AG09309 (cell line): Measurements from ENCODE around the gene SGCE.

Experiments
- DNase-seq: peaks from one replicate; pipeline ENCODE4 v3.0.0-alpha.2; 2010; ENCODE audit warnings: low read depth
- H3K4me3 ChIP-seq: 2 replicates; pipeline ENCODE4 v1.5.1; 2011; ENCODE audit warnings: mild to moderate bottlenecking, low read depth, low read length, moderate library complexity; ENCODE audit not compliant: control insufficient read depth
- TF ChIP-seq, protein P1 (sequence below): IDR thresholded peaks from 2 replicates; pipeline ENCODE4 v1.5.1; 2011; ENCODE audit warnings: mild to moderate bottlenecking, low read depth, low read length, inconsistent platforms; ENCODE audit not compliant: insufficient read depth, control insufficient read depth; ENCODE audit errors: missing control alignments

The SGCE gene

DNA sequence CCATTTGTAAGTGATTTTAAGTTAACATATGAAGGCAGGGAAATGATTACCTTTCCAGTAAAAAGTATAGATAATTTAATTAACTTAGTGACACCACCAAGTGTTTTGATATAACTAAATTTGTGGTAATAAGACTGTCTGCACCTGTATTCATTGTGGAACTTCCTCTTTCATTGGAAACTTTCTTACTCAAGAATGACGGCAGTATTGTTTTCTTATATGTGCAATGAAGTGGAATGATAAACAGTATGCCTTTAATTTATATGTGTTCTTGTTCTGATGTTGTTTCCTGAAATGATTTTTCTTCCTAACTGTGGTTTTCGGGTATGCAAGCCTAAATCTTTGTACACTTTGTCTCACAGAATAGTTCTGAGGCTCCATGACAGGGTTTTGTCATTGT is 99.9 kb downstream of the SGCE start:
- TF ChIP-seq, protein P1, sequence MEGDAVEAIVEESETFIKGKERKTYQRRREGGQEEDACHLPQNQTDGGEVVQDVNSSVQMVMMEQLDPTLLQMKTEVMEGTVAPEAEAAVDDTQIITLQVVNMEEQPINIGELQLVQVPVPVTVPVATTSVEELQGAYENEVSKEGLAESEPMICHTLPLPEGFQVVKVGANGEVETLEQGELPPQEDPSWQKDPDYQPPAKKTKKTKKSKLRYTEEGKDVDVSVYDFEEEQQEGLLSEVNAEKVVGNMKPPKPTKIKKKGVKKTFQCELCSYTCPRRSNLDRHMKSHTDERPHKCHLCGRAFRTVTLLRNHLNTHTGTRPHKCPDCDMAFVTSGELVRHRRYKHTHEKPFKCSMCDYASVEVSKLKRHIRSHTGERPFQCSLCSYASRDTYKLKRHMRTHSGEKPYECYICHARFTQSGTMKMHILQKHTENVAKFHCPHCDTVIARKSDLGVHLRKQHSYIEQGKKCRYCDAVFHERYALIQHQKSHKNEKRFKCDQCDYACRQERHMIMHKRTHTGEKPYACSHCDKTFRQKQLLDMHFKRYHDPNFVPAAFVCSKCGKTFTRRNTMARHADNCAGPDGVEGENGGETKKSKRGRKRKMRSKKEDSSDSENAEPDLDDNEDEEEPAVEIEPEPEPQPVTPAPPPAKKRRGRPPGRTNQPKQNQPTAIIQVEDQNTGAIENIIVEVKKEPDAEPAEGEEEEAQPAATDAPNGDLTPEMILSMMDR: no peak
- no peak overlapping the region for H3K4me3 ChIP-seq
- no peak for DNase-seq

DNA sequence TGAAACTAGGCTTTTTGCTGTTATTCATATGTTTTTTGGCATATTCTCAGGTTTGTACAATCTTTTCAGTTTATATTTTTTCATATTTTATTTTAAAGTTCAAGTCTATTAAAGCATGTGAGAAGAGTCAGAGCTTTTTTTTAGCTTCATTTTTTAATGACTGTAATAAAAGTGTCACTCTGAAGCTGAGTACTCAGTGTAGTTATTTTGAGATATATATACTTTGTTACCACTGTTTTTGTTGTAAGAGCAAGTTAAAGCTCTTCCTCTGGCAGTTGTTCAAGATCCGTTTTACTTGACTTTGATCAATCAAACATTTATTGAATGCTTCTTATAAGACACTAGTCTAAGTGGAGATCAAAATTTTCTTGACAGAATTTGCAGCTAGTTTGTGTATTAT is 108.8 kb downstream of the SGCE start:
- TF ChIP-seq, protein P1: no peak
- DNase-seq: no peak
- no peak overlapping the region for H3K4me3 ChIP-seq

DNA sequence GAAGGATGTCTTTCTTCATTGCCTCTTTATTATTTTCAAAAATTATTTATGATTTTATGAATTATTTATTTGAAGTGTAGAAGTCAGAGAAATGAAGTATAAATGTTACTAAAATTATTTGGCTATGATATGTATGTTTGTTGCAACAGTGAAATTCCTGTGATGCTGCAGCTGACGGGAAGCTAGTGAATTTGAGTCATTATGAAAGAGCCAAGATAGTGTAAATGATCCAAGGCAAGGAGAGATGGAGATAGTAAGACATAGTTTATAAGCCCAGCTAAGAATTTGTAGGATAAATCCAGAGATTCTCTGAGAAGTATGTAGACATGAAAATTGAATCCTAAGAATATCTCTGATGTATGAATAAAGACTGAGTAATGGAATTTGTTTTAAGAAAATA is 115.5 kb downstream of the SGCE start:
- no peak overlapping the region for H3K4me3 ChIP-seq
- TF ChIP-seq, protein P1: no peak
- DNase-seq: no peak
